ENCODE results near the gene RASGRF1. TPM values are rescaled to one million over a fixed set of nuclear protein-coding genes. Genes with fewer than 3 reads are reported as not detected.

Gene RASGRF1
- total RNA-seq, 2 experiments from 2014 or later = not detected

- Histone ChIP-seq H3K4me1 (ENCODE audit: insufficient read depth, low read length) (peaks cover 13% of the 10 kb centered on the region), H3K36me3 (ENCODE audit: insufficient read depth, low read length) (no peaks in the 10 kb centered on the region), H3K9me3 (ENCODE audit: control insufficient read depth in 1 of 2, insufficient read depth in 1 of 2, low read length in 2 of 2) (no peaks in the 10 kb centered on the region), H3K4me3 (ENCODE audit: low read length) (no peak overlapping the region), H3K27ac (ENCODE audit: low read depth in 1 of 2, low read length in 2 of 2) (no peak overlapping the region), H3K27me3 (ENCODE audit: control insufficient read depth in 1 of 2, insufficient read depth in 2 of 2, low read length in 2 of 2) (no peaks in the 10 kb centered on the region)
- ChIA-PET CTCF (no interaction called here), POLR2A (no interaction called here)
- DNase-seq = no peak
- H3K27me3 Mint-ChIP-seq = no peaks in the 10 kb centered on the region
- no peaks in the 10 kb centered on the region for H3K4me1 Mint-ChIP-seq (ENCODE audit: low read depth)
- intact Hi-C loops (cut with DNase I, micrococcal nuclease) = no loop called here
- H3K27ac Mint-ChIP-seq = no peak overlapping the region
- no peaks in the 10 kb centered on the region for H3K9me3 Mint-ChIP-seq
- H3K4me3 Mint-ChIP-seq = no peak overlapping the region
- no peak for TF ChIP-seq CTCF (IDR thresholded peaks at IDR 0.05)
- no peak for ATAC-seq (ENCODE audit: poor library complexity)
- H3K36me3 Mint-ChIP-seq (ENCODE audit: low read depth) = no peaks in the 10 kb centered on the region
Measured at GRCh38 chr15:78976691-78977090, 113.9 kb downstream of the RASGRF1 start.

GRCh38 chr15:78974272-78974918 is 116.2 kb downstream of the RASGRF1 start:
- POLR2A ChIA-PET = no interaction called here
- CTCF ChIA-PET = no interaction called here
- H3K9me3 ChIP-seq (ENCODE audit: control insufficient read depth in 1 of 2, insufficient read depth in 1 of 2, low read length in 2 of 2) = no peaks in the 10 kb centered on the region
- Mint-ChIP-seq H3K27me3 (no peaks in the 10 kb centered on the region), H3K4me3 (no peak overlapping the region), H3K9me3 (no peaks in the 10 kb centered on the region), H3K27ac (no peak overlapping the region), H3K4me1 (ENCODE audit: low read depth) (no peaks in the 10 kb centered on the region), H3K36me3 (ENCODE audit: low read depth) (no peaks in the 10 kb centered on the region)
- no peak overlapping the region for H3K27ac ChIP-seq (ENCODE audit: low read depth in 1 of 2, low read length in 2 of 2)
- ATAC-seq (ENCODE audit: poor library complexity) (no peak), DNase-seq (no peak)
- TF ChIP-seq CTCF (IDR thresholded peaks at IDR 0.05) = no peak
- intact Hi-C loops (cut with DNase I, micrococcal nuclease) = no loop called here
- no peaks in the 10 kb centered on the region for H3K27me3 ChIP-seq (ENCODE audit: control insufficient read depth in 1 of 2, insufficient read depth in 2 of 2, low read length in 2 of 2)
- peaks cover 9% of the 10 kb centered on the region for H3K4me1 ChIP-seq (ENCODE audit: insufficient read depth, low read length)
- H3K36me3 ChIP-seq (ENCODE audit: insufficient read depth, low read length) = no peaks in the 10 kb centered on the region
- H3K4me3 ChIP-seq (ENCODE audit: low read length) = no peak overlapping the region

GRCh38 chr15:78969687-78970349 is 120.8 kb downstream of the RASGRF1 start:
- Histone ChIP-seq H3K4me1 (ENCODE audit: insufficient read depth, low read length) (no peaks in the 10 kb centered on the region), H3K9me3 (ENCODE audit: control insufficient read depth in 1 of 2, insufficient read depth in 1 of 2, low read length in 2 of 2) (no peaks in the 10 kb centered on the region), H3K36me3 (ENCODE audit: insufficient read depth, low read length) (no peaks in the 10 kb centered on the region), H3K4me3 (ENCODE audit: low read length) (no peak overlapping the region), H3K27ac (ENCODE audit: low read depth in 1 of 2, low read length in 2 of 2) (no peak overlapping the region), H3K27me3 (ENCODE audit: control insufficient read depth in 1 of 2, insufficient read depth in 2 of 2, low read length in 2 of 2) (no peaks in the 10 kb centered on the region)
- DNase-seq = no peak
- ChIA-PET CTCF (interaction anchor here (0.6 kb wide), 1 partner anchor 1801 kb away, joined by 3 read pairs; no protein-coding TSS in a partner anchor), POLR2A (no interaction called here)
- no peaks in the 10 kb centered on the region for H3K27me3 Mint-ChIP-seq
- intact Hi-C loops (cut with DNase I, micrococcal nuclease) = no loop called here
- no peak for ATAC-seq (ENCODE audit: poor library complexity)
- no peak for TF ChIP-seq CTCF (IDR thresholded peaks at IDR 0.05)
- H3K27ac Mint-ChIP-seq = no peak overlapping the region
- no peaks in the 10 kb centered on the region for H3K4me1 Mint-ChIP-seq (ENCODE audit: low read depth)
- no peaks in the 10 kb centered on the region for H3K9me3 Mint-ChIP-seq
- no peaks in the 10 kb centered on the region for H3K36me3 Mint-ChIP-seq (ENCODE audit: low read depth)
- no peak overlapping the region for H3K4me3 Mint-ChIP-seq
